Hepatic stellate cell (primary cell): ENCODE data around the gene CCT7.

ENCODE experiments used
- DNase-seq: peaks from one replicate; pipeline ENCODE4 v3.0.0; 2011; ENCODE audit warnings: low spot score

The CCT7 gene

GRCh38 chr2:73225513-73226360 lies 8.4 kb upstream of the CCT7 start:
- no peak for DNase-seq

- no peak for DNase-seq
Observed at GRCh38 chr2:73227086-73227485, 7.0 kb upstream of the CCT7 start.

- no peak for DNase-seq
Observed at GRCh38 chr2:73228631-73229030, 5.5 kb upstream of the CCT7 start.

- no peak for DNase-seq
Observed at GRCh38 chr2:73232403-73233153, 1.5 kb upstream of the CCT7 start.

- DNase-seq, result peak; percentile 100
Observed at GRCh38 chr2:73233154-73233931, 765 bp upstream of the CCT7 start, which contains the start of gene PRADC1. Gene PRADC1 (minus strand): TSS chr2:73233239. CDS start chr2:73233160, 79 bp downstream.

GRCh38 chr2:73235315-73236028 lies 1.4 kb downstream of the CCT7 start:
- no peak for DNase-seq

GRCh38 chr2:73237168-73237567 lies 3.1 kb downstream of the CCT7 start:
- no peak for DNase-seq

- no peak for DNase-seq
Observed at GRCh38 chr2:73238149-73238548, 4.0 kb downstream of the CCT7 start.

- DNase-seq, result no peak
Observed at GRCh38 chr2:73238976-73239375, 4.9 kb downstream of the CCT7 start.

GRCh38 chr2:73239776-73240175 lies 5.7 kb downstream of the CCT7 start:
- no peak for DNase-seq

- no peak for DNase-seq
Observed at GRCh38 chr2:73243884-73244570, 9.9 kb downstream of the CCT7 start.

- no peak for DNase-seq
Observed at GRCh38 chr2:73244580-73244979, 10.5 kb downstream of the CCT7 start.

GRCh38 chr2:73246850-73247249 lies 12.7 kb downstream of the CCT7 start:
- DNase-seq, result no peak

GRCh38 chr2:73249636-73250035 lies 15.5 kb downstream of the CCT7 start:
- no peak for DNase-seq

GRCh38 chr2:73250872-73251846 lies 17.1 kb downstream of the CCT7 start:
- no peak for DNase-seq

- DNase-seq, result no peak
Observed at GRCh38 chr2:73252238-73253027, 18.3 kb downstream of the CCT7 start.

GRCh38 chr2:73253400-73253799 lies 19.3 kb downstream of the CCT7 start:
- no peak for DNase-seq

- DNase-seq, result no peak
Observed at GRCh38 chr2:73253901-73254300, 19.8 kb downstream of the CCT7 start.

GRCh38 chr2:73254343-73255006 lies 20.4 kb downstream of the CCT7 start:
- no peak for DNase-seq
